Transverse colon (tissue), 4 donors: ENCODE data around the gene TAC3.
A peak's percentile ranks its signal among the peaks of the same experiment; 100 is the strongest.

Source experiments
- CTCF ChIP-seq, 5 experiments: fragments of 200-600 bp in 3 of 5; fragments of 450-650 bp in 2 of 5; sonication (generic) in 3 of 5; IDR thresholded peaks; 1 replicate in 2 of 5; 2 replicates in 3 of 5; pipeline ENCODE4 v1.5.1; 2016 to 2017; ENCODE audit warnings: antibody characterized with exemption in 5 of 5, inconsistent platforms in 3 of 5, mild to moderate bottlenecking in 2 of 5, moderate library complexity in 1 of 5
- POLR2A ChIP-seq: fragments of 450-650 bp; IDR thresholded peaks from one replicate; pipeline ENCODE4 v1.6.1; 2016; ENCODE audit warnings: antibody characterized with exemption, mild to moderate bottlenecking, moderate library complexity
- POLR2AphosphoS5 ChIP-seq, 3 donors: sonication (generic); formaldehyde crosslinking; IDR thresholded peaks; one replicate each; pipeline ENCODE4 v1.6.1; 2016; ENCODE audit warnings: antibody characterized with exemption in 3 of 3

GRCh38 chr12:57008178-57008577 lies 8.2 kb downstream of the TAC3 start:
- TF ChIP-seq POLR2AphosphoS5 (IDR thresholded peaks at IDR 0.05) = no peak
- TF ChIP-seq CTCF (IDR thresholded peaks at IDR 0.05) = peak; percentile 58 to 76 (median 64)
- TF ChIP-seq POLR2A = no peak
